Peyer's patch (tissue), 4 donors: Measurements from ENCODE around the gene MOB1B. TPM values are rescaled to one million over a fixed set of nuclear protein-coding genes. Genes with fewer than 3 reads are reported as not detected.

Source experiments
- DNase-seq, 3 donors: peaks; one replicate each; pipeline ENCODE4 v3.0.0-alpha.2; 2017 to 2019
- H3K27ac ChIP-seq, 4 donors: fragments of 200-600 bp; sonication (generic); one replicate each; pipeline ENCODE4 v1.5.1; 2016 to 2019
- H3K27me3 ChIP-seq, 2 donors: fragments of 200-600 bp; sonication (generic); one replicate each; pipeline ENCODE4 v1.5.1; 2019
- H3K36me3 ChIP-seq, 3 donors: fragments of 200-600 bp; sonication (generic); one replicate each; pipeline ENCODE4 v1.5.1; 2016 to 2019
- H3K4me1 ChIP-seq, 4 donors: fragments of 200-600 bp; sonication (generic); one replicate each; pipeline ENCODE4 v1.5.1; 2016 to 2019
- H3K4me3 ChIP-seq, 4 donors: fragments of 200-600 bp; sonication (generic); 1 replicate in 3 of 4; 2 replicates in 1 of 4; pipeline ENCODE4 v1.5.1; 2016 to 2019; ENCODE audit warnings: mild to moderate bottlenecking in 1 of 4
- H3K9me3 ChIP-seq, 4 donors: fragments of 200-600 bp; sonication (generic); one replicate each; pipeline ENCODE4 v1.5.1; 2016 to 2019; ENCODE audit warnings: mild to moderate bottlenecking in 1 of 4
- POLR2A ChIP-seq, 2 donors: fragments of 450-650 bp; IDR thresholded peaks; one replicate each; pipeline ENCODE4 v1.5.1; 2017; ENCODE audit warnings: antibody characterized with exemption in 2 of 2, mild to moderate bottlenecking in 2 of 2, moderate library complexity in 2 of 2
- total RNA-seq, 4 donors: library from RNA; depleted of rRNA; stranded (reverse); fragments of >200 nt; gene quantifications; one replicate each; pipeline ENCODE4 v1.1.0, GENCODE V29; 2016
- TF ChIP-seq, protein P1 (sequence below), 6 experiments: fragments of 450-650 bp in 4 of 6; fragments of 200-600 bp in 2 of 6; sonication (generic) in 1 of 6; IDR thresholded peaks; one replicate each; pipeline ENCODE4 v1.5.1; 2017 to 2019; ENCODE audit warnings: antibody characterized with exemption in 6 of 6, mild to moderate bottlenecking in 3 of 6, moderate library complexity in 1 of 6

MOB1B gene
- total RNA-seq, 4 donors from 2014 or later: 4.0 to 15.7 (median 7.5) TPM

DNA sequence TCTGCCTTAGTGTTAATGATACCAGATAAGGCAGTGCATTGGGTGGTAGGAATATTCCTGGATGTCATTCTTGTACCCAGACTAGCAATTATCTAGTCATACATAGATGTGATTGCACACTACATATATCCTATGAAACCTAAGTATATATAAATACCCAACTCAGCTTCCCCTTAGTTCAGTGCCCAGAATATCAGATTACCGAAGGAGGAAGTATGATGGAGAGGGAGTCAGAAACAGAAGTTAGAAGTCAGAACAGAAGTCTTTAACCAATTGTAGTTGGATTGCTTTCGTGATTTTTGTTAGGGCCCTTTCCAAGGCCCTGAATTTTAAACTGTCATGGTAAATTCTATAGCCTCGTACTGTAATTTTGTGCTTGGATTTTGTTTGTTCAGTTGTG, 42.9 kb downstream of the MOB1B start:
- Histone ChIP-seq H3K4me3 (no peak overlapping the region), H3K9me3 (no peaks in the 10 kb centered on the region), H3K4me1 (no peaks in the 10 kb centered on the region), H3K27me3 (no peaks in the 10 kb centered on the region), H3K36me3 (no peaks in the 10 kb centered on the region), H3K27ac (no peak overlapping the region)
- no peak for DNase-seq
- no peak for TF ChIP-seq POLR2A (IDR thresholded peaks at IDR 0.05)
- TF ChIP-seq, protein P1, sequence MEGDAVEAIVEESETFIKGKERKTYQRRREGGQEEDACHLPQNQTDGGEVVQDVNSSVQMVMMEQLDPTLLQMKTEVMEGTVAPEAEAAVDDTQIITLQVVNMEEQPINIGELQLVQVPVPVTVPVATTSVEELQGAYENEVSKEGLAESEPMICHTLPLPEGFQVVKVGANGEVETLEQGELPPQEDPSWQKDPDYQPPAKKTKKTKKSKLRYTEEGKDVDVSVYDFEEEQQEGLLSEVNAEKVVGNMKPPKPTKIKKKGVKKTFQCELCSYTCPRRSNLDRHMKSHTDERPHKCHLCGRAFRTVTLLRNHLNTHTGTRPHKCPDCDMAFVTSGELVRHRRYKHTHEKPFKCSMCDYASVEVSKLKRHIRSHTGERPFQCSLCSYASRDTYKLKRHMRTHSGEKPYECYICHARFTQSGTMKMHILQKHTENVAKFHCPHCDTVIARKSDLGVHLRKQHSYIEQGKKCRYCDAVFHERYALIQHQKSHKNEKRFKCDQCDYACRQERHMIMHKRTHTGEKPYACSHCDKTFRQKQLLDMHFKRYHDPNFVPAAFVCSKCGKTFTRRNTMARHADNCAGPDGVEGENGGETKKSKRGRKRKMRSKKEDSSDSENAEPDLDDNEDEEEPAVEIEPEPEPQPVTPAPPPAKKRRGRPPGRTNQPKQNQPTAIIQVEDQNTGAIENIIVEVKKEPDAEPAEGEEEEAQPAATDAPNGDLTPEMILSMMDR (IDR thresholded peaks at IDR 0.05): no peak

- no peaks in the 10 kb centered on the region for H3K9me3 ChIP-seq
- no peak for DNase-seq
- no peak overlapping the region for H3K27ac ChIP-seq
- no peaks in the 10 kb centered on the region for H3K4me1 ChIP-seq
- no peak overlapping the region for H3K4me3 ChIP-seq
- no peak for TF ChIP-seq POLR2A (IDR thresholded peaks at IDR 0.05)
- TF ChIP-seq, protein P1 (IDR thresholded peaks at IDR 0.05): no peak
- no peaks in the 10 kb centered on the region for H3K27me3 ChIP-seq
- no peaks in the 10 kb centered on the region for H3K36me3 ChIP-seq
These were observed 43.4 kb downstream of the MOB1B start for GRCh38 chr4:70945452-70946055.

DNA sequence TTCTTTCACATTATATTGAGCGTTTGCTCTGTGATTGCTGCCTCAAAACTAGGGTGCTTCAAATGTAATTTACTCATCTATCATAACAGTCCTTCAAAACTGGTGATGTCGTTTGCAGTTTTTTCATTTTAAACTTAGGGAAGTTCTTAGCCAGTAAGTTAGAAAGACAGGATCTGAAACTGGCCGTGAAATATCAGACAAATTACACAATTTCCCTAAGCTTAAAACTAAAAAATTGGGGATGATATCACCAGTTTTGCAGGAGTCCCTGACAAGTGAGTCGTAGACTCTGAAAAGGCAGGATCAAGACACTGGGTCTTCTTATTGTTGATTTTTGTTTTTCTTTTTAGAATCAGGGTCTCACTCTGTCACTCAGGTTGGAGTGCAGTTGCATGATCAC, 44.8 kb downstream of the MOB1B start:
- no peaks in the 10 kb centered on the region for H3K4me1 ChIP-seq
- no peak overlapping the region for H3K4me3 ChIP-seq
- no peaks in the 10 kb centered on the region for H3K27me3 ChIP-seq
- no peaks in the 10 kb centered on the region for H3K9me3 ChIP-seq
- no peak for TF ChIP-seq POLR2A (IDR thresholded peaks at IDR 0.05)
- TF ChIP-seq, protein P1 (IDR thresholded peaks at IDR 0.05): no peak
- no peak overlapping the region for H3K27ac ChIP-seq
- H3K36me3 ChIP-seq: no peaks in the 10 kb centered on the region
- DNase-seq: no peak

DNA sequence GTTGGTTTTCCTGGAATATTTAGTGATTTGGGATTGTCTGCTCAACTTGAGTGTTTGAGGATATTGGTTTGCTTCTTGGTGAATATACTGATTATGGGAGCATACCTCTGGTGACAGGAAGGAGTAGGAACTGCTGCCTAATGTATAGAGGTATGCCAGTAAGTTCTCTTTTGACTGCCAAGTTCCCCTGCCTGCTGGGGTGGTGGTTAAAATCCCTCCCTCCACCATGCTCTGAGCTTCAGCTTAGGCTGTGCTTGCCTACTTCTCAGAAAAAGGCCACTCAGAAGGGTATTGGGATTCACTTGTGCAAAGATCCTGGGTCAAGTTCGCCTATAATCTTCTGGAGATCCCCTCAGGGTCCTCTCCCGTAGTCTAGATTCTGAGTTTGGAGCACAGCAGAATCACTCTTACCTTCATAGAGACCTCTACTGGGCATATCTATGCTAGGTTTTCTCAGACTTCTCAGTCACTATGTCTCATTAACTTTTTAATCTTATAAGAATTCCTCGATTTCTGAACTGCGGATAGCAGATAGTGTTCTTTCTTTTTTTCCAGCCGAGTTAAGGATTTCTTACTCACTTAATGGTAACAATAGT, 46.6 kb downstream of the MOB1B start:
- Histone ChIP-seq H3K36me3 (no peaks in the 10 kb centered on the region), H3K9me3 (no peaks in the 10 kb centered on the region), H3K4me3 (no peak overlapping the region), H3K4me1 (no peaks in the 10 kb centered on the region), H3K27me3 (no peaks in the 10 kb centered on the region), H3K27ac (no peak overlapping the region)
- DNase-seq: no peak
- no peak for TF ChIP-seq POLR2A (IDR thresholded peaks at IDR 0.05)
- TF ChIP-seq, protein P1 (IDR thresholded peaks at IDR 0.05): no peak

- Histone ChIP-seq H3K9me3 (no peaks in the 10 kb centered on the region), H3K36me3 (no peaks in the 10 kb centered on the region), H3K27me3 (no peaks in the 10 kb centered on the region), H3K4me3 (no peak overlapping the region), H3K4me1 (no peaks in the 10 kb centered on the region), H3K27ac (no peak overlapping the region)
- no peak for DNase-seq
- TF ChIP-seq, protein P1 (IDR thresholded peaks at IDR 0.05): no peak
- TF ChIP-seq POLR2A (IDR thresholded peaks at IDR 0.05): no peak
These were observed 51.9 kb downstream of the MOB1B start for GRCh38 chr4:70954032-70954431.
